ENCODE data around the gene MTMR3. TPM values are rescaled to one million over a fixed set of nuclear protein-coding genes. Genes with fewer than 3 reads are reported as not detected.

The MTMR3 gene
- total RNA-seq, 1 experiment from 2014 or later = 12.1 TPM

DNA sequence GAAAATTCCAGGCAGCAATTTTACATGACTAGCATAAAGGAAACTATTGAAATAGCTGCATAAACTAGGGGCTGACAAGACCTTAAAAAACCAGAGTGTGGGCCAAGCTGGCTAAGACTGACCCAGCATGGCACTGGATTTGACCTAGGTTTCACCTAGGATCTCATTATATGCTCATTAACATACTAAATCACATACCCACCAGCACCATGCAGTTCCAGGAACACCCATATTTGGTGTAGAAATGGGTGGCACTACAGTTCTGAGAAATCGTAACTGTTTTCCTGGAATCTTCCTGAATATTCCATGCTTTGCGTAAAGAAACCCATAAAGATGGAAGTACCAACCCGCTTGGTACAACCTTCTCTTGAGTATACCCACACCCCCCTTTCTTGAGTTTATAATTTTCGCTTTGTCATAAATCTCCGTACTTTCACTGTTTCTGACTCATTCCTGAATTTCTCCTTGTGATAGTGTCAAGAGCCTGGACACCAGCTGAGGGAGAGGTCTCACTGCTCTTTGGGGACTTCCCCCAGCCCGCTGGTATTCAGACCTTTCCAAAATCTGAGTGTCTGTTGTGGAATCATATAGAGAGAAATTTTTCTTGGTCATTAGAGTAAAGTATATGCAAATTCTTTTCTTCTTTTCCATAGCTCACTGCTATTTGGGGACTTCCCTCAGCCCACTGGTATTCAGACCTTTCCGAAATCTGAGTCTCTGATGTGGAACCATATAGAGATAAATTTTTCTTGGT, 55.1 kb downstream of the MTMR3 start:
- Histone ChIP-seq H3K9me2 (replicated peaks; ENCODE audit: low read length) (no peaks in the 10 kb centered on the region), H3K27me3 (ENCODE audit: low read length) (no peaks in the 10 kb centered on the region), H3K9ac (ENCODE audit: low read length) (no peak overlapping the region), H3K27ac (ENCODE audit: low read length) (no peak overlapping the region), H3K4me1 (ENCODE audit: insufficient read depth, low read length) (no peaks in the 10 kb centered on the region), H3K4me3 (ENCODE audit: low read length) (no peak overlapping the region), H3F3A (ENCODE audit: low read length, unreplicated experiment) (no peaks in the 10 kb centered on the region), H3K36me3 (ENCODE audit: low read depth, low read length) (no peaks in the 10 kb centered on the region), H4K20me1 (ENCODE audit: low read length) (no peaks in the 10 kb centered on the region), H3K4me2 (ENCODE audit: low read length) (no peak overlapping the region), H2AFZ (ENCODE audit: low read length) (no peak overlapping the region), H3K9me3 (ENCODE audit: low read length) (no peaks in the 10 kb centered on the region), H3K79me2 (ENCODE audit: low read length) (peaks cover 50% of the 10 kb centered on the region)
- TF ChIP-seq, protein P1, sequence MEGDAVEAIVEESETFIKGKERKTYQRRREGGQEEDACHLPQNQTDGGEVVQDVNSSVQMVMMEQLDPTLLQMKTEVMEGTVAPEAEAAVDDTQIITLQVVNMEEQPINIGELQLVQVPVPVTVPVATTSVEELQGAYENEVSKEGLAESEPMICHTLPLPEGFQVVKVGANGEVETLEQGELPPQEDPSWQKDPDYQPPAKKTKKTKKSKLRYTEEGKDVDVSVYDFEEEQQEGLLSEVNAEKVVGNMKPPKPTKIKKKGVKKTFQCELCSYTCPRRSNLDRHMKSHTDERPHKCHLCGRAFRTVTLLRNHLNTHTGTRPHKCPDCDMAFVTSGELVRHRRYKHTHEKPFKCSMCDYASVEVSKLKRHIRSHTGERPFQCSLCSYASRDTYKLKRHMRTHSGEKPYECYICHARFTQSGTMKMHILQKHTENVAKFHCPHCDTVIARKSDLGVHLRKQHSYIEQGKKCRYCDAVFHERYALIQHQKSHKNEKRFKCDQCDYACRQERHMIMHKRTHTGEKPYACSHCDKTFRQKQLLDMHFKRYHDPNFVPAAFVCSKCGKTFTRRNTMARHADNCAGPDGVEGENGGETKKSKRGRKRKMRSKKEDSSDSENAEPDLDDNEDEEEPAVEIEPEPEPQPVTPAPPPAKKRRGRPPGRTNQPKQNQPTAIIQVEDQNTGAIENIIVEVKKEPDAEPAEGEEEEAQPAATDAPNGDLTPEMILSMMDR (conservative IDR thresholded peaks at IDR 0.05; ENCODE audit: low read depth, low read length) = no peak
- no peak for TF ChIP-seq EZH2phosphoT487 (IDR thresholded peaks at IDR 0.05; ENCODE audit: borderline replicate concordance, low read length)
- TF ChIP-seq EZH2 (IDR thresholded peaks at IDR 0.05; ENCODE audit: low read length, unreplicated experiment) = no peak
- CTCF ChIA-PET = no interaction called here
- no TSS peak for BruUV-seq (replicated peaks)
- ATAC-seq (no peak), DNase-seq (no peak)
- POLR2A ChIA-PET (ENCODE audit: unreplicated experiment) = no interaction called here
- intact Hi-C loops (cut with micrococcal nuclease) = no loop called here

DNA sequence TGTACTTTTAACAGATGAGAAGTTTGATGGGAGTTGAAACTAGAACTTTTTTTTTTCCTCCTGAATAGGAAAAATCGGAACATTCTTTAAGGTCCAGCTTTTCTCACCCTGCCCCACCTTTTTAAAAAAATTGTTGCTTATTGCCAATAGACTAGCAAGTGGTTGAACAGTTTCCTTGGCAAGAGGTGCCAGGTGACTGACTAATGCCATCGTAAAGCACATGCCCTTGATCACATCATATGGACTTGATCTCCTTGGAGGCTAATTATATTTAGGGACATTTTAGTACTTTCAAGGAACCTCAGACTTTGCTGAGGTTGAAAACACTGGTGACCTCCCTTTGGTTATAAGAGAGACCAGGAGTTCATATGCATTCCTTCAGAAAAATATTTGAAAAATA, 57.6 kb downstream of the MTMR3 start:
- Histone ChIP-seq H3K36me3 (ENCODE audit: low read depth, low read length) (no peaks in the 10 kb centered on the region), H3K4me3 (ENCODE audit: low read length) (no peak overlapping the region), H3K79me2 (ENCODE audit: low read length) (peaks cover 54% of the 10 kb centered on the region), H3K9me3 (ENCODE audit: low read length) (no peaks in the 10 kb centered on the region), H3K4me1 (ENCODE audit: insufficient read depth, low read length) (no peaks in the 10 kb centered on the region), H2AFZ (ENCODE audit: low read length) (no peak overlapping the region), H3K9ac (ENCODE audit: low read length) (no peak overlapping the region), H3K27ac (ENCODE audit: low read length) (no peak overlapping the region), H4K20me1 (ENCODE audit: low read length) (no peaks in the 10 kb centered on the region; the same call in 1 of the 2 replicates), H3K9me2 (replicated peaks; ENCODE audit: low read length) (no peaks in the 10 kb centered on the region), H3F3A (ENCODE audit: low read length, unreplicated experiment) (no peaks in the 10 kb centered on the region), H3K4me2 (ENCODE audit: low read length) (no peak overlapping the region), H3K27me3 (ENCODE audit: low read length) (no peaks in the 10 kb centered on the region)
- CTCF ChIA-PET = no interaction called here
- DNase-seq (no peak), ATAC-seq (no peak)
- POLR2A ChIA-PET (ENCODE audit: unreplicated experiment) = no interaction called here
- BruUV-seq (replicated peaks) = no TSS peak
- intact Hi-C loops (cut with micrococcal nuclease) = no loop called here
- TF ChIP-seq EZH2 (IDR thresholded peaks at IDR 0.05; ENCODE audit: low read length, unreplicated experiment) (no peak), EZH2phosphoT487 (IDR thresholded peaks at IDR 0.05; ENCODE audit: borderline replicate concordance, low read length) (no peak)
- TF ChIP-seq, protein P1 (conservative IDR thresholded peaks at IDR 0.05; ENCODE audit: low read depth, low read length) = no peak

DNA sequence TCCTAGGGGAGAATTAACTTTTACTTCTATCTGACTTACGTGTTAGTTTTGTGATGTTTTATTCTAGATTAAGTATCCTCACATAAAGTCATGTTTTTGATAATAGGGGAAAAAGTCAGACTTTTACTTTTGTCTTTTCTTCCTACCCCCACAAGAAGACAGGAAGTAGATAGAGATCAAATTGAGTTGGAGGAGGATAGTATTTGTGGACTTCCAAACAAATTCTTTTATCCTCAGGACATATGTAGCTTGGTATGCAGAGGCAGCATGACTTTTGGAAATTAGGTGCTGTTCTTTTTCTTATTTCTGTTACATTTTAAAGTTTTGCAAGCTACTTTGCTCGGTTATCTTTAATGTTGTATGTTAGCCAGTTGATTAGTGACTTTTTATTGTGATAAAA, 61.4 kb downstream of the MTMR3 start:
- no peaks in the 10 kb centered on the region for H3K9me2 ChIP-seq (replicated peaks; ENCODE audit: low read length)
- H2AFZ ChIP-seq (ENCODE audit: low read length) = no peak overlapping the region
- H4K20me1 ChIP-seq (ENCODE audit: low read length) = peaks cover 7% of the 10 kb centered on the region; the same call in 1 of the 2 replicates
- DNase-seq (no peak), ATAC-seq (no peak)
- no peak for TF ChIP-seq EZH2 (IDR thresholded peaks at IDR 0.05; ENCODE audit: low read length, unreplicated experiment)
- TF ChIP-seq, protein P1 (conservative IDR thresholded peaks at IDR 0.05; ENCODE audit: low read depth, low read length) = no peak
- POLR2A ChIA-PET (ENCODE audit: unreplicated experiment) = no interaction called here
- H3F3A ChIP-seq (ENCODE audit: low read length, unreplicated experiment) = no peaks in the 10 kb centered on the region
- H3K79me2 ChIP-seq (ENCODE audit: low read length) = peaks cover 65% of the 10 kb centered on the region
- no peaks in the 10 kb centered on the region for H3K9me3 ChIP-seq (ENCODE audit: low read length)
- no TSS peak for BruUV-seq (replicated peaks)
- no peaks in the 10 kb centered on the region for H3K4me1 ChIP-seq (ENCODE audit: insufficient read depth, low read length)
- no peaks in the 10 kb centered on the region for H3K27me3 ChIP-seq (ENCODE audit: low read length)
- H3K4me3 ChIP-seq (ENCODE audit: low read length) = no peak overlapping the region
- no peaks in the 10 kb centered on the region for H3K36me3 ChIP-seq (ENCODE audit: low read depth, low read length)
- no peak overlapping the region for H3K27ac ChIP-seq (ENCODE audit: low read length)
- no peak overlapping the region for H3K4me2 ChIP-seq (ENCODE audit: low read length)
- CTCF ChIA-PET = no interaction called here
- H3K9ac ChIP-seq (ENCODE audit: low read length) = no peak overlapping the region
- intact Hi-C loops (cut with micrococcal nuclease) = no loop called here

Data from PC-3 (cell line).